Stimulated activated CD4-positive, alpha-beta T cell treated with anti-CD3 and anti-CD28 coated beads, Interleukin-2, amount 100 ng/mL, for 4 hours (primary cell): ENCODE measurements around the gene LRRC57.
A peak's percentile ranks its signal among the peaks of the same experiment; 100 is the strongest.

ENCODE experiments used
- DNase-seq: peaks from one replicate; pipeline ENCODE4 v3.0.0-alpha.2; 2020; ENCODE audit warnings: low read depth

Gene LRRC57

GRCh38 chr15:42490671-42491538, 57.7 kb downstream of the LRRC57 start, which contains the start of gene ZNF106:
Gene ZNF106, minus strand, starts transcription at chr15:42491141. Its CDS starts 18,852 bp downstream, at chr15:42472289.
- peak; percentile 75 for DNase-seq

GRCh38 chr15:42490291-42490670, 58.3 kb downstream of the LRRC57 start:
- DNase-seq, result no peak
